Nasal cavity respiratory epithelium epithelial cell of viscerocranial mucosa (primary cell): ENCODE measurements around the gene P2RY4. TPM values are rescaled to one million over a fixed set of nuclear protein-coding genes. Genes with fewer than 3 reads are reported as not detected.

Source experiments
- total RNA-seq: library from RNA; depleted of rRNA; stranded (reverse); fragments of >200 nt; gene quantifications from 2 replicates; pipeline ENCODE4 v1.2.3, GENCODE V29; 2014

The P2RY4 gene
- total RNA-seq, result 0.07 TPM in 1 of 2 replicates, not detected in the other

DNA sequence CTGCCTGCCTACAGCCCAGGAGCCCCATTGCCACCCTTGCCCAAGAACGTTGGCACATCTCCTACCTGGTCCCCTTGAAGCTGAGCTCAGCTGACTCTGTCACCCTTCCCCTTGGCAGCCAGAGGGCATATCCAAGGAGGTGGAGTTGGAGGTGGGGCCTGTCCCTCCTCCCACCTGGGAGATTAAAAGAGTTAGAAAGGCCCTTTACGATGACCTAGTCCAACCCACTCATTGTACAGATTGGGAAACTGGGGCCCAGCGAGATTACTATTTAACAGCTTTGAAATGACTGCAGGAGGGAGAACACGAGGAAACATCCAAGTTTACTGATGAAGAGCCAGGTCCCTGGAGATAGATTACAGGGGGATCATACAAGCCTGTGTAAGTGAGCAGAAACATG, at the start of gene P2RY4:
Gene P2RY4 (minus strand): TSS at position 101 of the 400 bp plus-strand sequence. CDS start 580 bp downstream, outside the sequence.

DNA sequence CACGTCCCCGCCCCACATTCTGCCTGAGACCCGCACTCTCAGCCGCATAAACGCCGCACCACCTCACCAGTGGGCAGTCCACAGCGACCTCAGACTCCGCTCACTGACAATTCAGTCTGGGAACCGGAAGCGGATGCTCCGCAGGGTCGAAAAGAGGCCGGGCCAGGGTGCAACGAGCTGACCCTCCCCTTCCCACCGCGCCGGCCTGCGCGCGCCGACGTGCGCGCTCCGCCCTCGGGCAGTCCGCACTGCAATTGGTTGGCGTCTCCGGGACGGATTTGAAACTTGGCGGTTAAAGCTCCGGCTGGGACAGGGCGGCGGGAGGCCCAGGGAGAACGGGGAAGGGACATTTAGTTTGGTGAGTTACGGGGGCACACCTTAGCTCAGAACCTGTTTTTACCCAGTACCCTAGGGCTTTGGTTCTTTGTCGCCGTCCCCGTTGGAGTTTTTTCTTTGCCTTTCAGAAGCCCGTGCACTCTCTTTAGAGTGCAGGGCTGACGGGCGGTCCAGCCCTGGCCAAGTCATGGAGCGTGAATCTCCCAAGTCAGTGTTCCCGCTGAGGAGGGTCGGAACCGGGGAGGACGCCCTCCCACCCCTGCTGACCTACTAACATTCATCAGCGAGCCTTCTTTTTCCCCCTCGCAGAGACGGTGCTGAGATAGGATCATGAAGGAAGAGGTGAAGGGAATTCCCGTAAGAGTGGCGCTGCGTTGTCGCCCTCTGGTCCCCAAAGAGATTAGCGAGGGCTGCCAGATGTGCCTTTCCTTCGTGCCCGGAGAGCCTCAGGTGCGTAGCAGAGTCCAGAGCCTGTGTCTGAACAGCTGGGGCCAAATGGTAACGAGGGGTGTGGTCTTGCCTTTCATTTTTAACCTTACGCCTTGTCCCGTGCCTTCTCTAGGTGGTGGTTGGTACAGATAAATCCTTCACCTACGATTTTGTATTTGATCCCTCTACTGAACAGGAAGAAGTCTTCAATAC, 30.1 kb upstream of the P2RY4 start, which contains the start of the genes KIF4A and PDZD11:
Gene KIF4A (plus strand): TSS at position 312 of the 978 bp plus-strand sequence. CDS start 355 bp downstream, at position 667.
Gene PDZD11 (minus strand): TSS at position 135 of the 978 bp plus-strand sequence. CDS start 586 bp downstream, outside the sequence.

DNA sequence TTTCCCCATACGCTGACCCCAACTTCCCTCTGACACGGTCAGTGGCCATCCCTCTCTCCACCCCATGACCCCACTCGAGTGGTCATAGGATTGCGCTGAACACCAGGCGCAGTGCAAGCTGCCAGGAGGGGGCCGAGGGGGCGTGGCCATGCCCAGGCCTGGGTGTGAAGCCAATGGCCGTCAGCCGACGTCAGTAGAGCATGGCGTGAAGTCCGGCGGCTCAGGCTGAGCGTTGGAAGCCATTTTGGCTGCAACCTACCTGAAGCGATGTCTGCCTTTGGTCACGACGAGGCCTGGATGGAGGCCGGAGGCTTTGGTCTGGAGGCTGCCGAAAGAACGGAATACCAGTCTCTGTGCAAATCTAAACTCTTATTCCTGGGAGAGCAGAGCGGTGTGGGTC, 21.9 kb upstream of the P2RY4 start, which contains the start of gene RAB41:
Gene RAB41 (plus strand): TSS at position 222 of the 400 bp plus-strand sequence. CDS start 46 bp downstream, at position 268.

DNA sequence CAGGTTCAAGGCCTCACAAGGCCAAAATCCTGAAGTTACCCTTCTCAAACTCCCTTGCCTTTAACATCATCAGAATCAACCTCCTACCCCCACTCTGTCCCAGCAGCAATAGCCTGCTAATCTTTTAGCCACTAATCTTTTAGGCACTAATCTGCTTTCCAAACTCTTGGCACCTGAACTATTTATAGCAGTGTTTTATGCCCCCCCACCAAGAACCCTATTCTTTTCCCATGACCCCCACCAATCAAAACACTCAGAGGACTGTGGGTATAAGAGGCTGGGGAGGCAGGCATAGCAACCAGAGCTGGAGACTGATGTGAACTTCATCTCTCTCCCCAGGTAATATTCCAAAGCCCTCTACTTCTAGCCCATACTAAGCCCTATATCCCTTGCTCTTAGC, 8.0 kb upstream of the P2RY4 start, which contains the start of gene ARR3:
Gene ARR3 (plus strand): TSS at position 301 of the 400 bp plus-strand sequence. CDS start 1,052 bp downstream, outside the sequence.

DNA sequence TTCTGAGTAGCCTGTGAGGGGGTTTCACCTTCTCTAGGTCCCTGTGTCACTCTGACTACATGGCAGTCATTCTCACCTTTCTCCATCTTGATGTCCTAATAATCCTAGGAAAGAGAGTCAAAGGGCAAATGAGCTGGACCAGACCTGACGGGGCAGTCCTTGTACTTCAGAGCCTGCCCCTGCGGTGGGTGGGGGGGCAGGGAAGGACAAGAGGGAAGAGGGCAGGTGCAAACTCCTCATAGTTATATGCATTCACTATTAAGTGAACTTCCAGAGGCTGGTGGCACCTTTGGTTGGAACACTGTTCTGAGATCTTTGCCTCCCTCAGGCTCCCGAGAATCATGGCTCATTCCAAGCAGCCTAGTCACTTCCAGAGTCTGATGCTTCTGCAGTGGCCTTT, 25.6 kb downstream of the P2RY4 start, which contains the start of gene AWAT1:
Gene AWAT1 (plus strand): TSS at position 301 of the 400 bp plus-strand sequence. CDS start 41 bp downstream, at position 342.

Other genes with a start within 250 kb of the P2RY4 start
- not detected in 2 replicates for gene AWAT2, start 210.3 kb downstream of the P2RY4 start, total RNA-seq
- gene OTUD6A, start 197.7 kb downstream of the P2RY4 start, total RNA-seq, result not detected in 2 replicates
- gene IGBP1, start 126.8 kb downstream of the P2RY4 start, total RNA-seq, result 66.6 and 92.5 TPM in 2 replicates
- not detected in 2 replicates for gene DGAT2L6, start 82.7 kb downstream of the P2RY4 start, total RNA-seq
- gene AWAT1, start 25.5 kb downstream of the P2RY4 start, total RNA-seq, result not detected in 2 replicates
- gene ARR3, start 8.1 kb upstream of the P2RY4 start, total RNA-seq, result not detected in 2 replicates
- not detected in 2 replicates for gene RAB41, start 22.0 kb upstream of the P2RY4 start, total RNA-seq
- 24.9 and 31.3 TPM in 2 replicates for gene PDZD11, start 29.7 kb upstream of the P2RY4 start, total RNA-seq
- 0.14 and 0.34 TPM in 2 replicates for gene KIF4A, start 29.9 kb upstream of the P2RY4 start, total RNA-seq
- 0.14 and 1.0 TPM in 2 replicates for gene GDPD2, start 163.1 kb upstream of the P2RY4 start, total RNA-seq
- 16.7 and 23.5 TPM in 2 replicates for gene DLG3, start 184.6 kb upstream of the P2RY4 start, total RNA-seq